ENCODE data around the gene DUSP9.

GRCh38 chrX:153608806-153609205, 38.2 kb upstream of the DUSP9 start:
- TF ChIP-seq, protein P1, sequence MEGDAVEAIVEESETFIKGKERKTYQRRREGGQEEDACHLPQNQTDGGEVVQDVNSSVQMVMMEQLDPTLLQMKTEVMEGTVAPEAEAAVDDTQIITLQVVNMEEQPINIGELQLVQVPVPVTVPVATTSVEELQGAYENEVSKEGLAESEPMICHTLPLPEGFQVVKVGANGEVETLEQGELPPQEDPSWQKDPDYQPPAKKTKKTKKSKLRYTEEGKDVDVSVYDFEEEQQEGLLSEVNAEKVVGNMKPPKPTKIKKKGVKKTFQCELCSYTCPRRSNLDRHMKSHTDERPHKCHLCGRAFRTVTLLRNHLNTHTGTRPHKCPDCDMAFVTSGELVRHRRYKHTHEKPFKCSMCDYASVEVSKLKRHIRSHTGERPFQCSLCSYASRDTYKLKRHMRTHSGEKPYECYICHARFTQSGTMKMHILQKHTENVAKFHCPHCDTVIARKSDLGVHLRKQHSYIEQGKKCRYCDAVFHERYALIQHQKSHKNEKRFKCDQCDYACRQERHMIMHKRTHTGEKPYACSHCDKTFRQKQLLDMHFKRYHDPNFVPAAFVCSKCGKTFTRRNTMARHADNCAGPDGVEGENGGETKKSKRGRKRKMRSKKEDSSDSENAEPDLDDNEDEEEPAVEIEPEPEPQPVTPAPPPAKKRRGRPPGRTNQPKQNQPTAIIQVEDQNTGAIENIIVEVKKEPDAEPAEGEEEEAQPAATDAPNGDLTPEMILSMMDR (tag by site-specific recombination; IDR thresholded peaks at IDR 0.05) = no peak
- TF ChIP-seq ZBTB20 (tag by site-specific recombination; IDR thresholded peaks at IDR 0.05) (no peak), SETDB1 (IDR thresholded peaks at IDR 0.05; ENCODE audit: insufficient read length, low read length) (no peak), ZSCAN5A (tag by site-specific recombination; IDR thresholded peaks at IDR 0.05) (no peak), ZNF274 (IDR thresholded peaks at IDR 0.05; ENCODE audit: low read length) (no peak), ZNF274 (tag by site-specific recombination; IDR thresholded peaks at IDR 0.05; ENCODE audit: borderline replicate concordance) (no peak), ZNF311 (tag by site-specific recombination; IDR thresholded peaks at IDR 0.05; ENCODE audit: borderline replicate concordance) (no peak), FEZF1 (tag by site-specific recombination; IDR thresholded peaks at IDR 0.05) (no peak), ZNF571 (tag by site-specific recombination; IDR thresholded peaks at IDR 0.05) (no peak), ZNF133 (tag by site-specific recombination; IDR thresholded peaks at IDR 0.05) (no peak), REPIN1 (tag by site-specific recombination; IDR thresholded peaks at IDR 0.05; ENCODE audit: low read depth) (no peak)
- TF ChIP-seq, protein P2, sequence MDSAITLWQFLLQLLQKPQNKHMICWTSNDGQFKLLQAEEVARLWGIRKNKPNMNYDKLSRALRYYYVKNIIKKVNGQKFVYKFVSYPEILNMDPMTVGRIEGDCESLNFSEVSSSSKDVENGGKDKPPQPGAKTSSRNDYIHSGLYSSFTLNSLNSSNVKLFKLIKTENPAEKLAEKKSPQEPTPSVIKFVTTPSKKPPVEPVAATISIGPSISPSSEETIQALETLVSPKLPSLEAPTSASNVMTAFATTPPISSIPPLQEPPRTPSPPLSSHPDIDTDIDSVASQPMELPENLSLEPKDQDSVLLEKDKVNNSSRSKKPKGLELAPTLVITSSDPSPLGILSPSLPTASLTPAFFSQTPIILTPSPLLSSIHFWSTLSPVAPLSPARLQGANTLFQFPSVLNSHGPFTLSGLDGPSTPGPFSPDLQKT (IDR thresholded peaks at IDR 0.05; ENCODE audit: borderline replicate concordance, low read depth, low read length) = no peak
- TF ChIP-seq, protein P3, sequence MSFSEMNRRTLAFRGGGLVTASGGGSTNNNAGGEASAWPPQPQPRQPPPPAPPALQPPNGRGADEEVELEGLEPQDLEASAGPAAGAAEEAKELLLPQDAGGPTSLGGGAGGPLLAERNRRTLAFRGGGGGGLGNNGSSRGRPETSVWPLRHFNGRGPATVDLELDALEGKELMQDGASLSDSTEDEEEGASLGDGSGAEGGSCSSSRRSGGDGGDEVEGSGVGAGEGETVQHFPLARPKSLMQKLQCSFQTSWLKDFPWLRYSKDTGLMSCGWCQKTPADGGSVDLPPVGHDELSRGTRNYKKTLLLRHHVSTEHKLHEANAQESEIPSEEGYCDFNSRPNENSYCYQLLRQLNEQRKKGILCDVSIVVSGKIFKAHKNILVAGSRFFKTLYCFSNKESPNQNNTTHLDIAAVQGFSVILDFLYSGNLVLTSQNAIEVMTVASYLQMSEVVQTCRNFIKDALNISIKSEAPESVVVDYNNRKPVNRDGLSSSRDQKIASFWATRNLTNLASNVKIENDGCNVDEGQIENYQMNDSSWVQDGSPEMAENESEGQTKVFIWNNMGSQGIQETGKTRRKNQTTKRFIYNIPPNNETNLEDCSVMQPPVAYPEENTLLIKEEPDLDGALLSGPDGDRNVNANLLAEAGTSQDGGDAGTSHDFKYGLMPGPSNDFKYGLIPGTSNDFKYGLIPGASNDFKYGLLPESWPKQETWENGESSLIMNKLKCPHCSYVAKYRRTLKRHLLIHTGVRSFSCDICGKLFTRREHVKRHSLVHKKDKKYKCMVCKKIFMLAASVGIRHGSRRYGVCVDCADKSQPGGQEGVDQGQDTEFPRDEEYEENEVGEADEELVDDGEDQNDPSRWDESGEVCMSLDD (tag by site-specific recombination; IDR thresholded peaks at IDR 0.05) = no peak

All from HEK293 (cell line).